ENCODE data around the gene GBP1. TPM values are rescaled to one million over a fixed set of nuclear protein-coding genes. Genes with fewer than 3 reads are reported as not detected.
A peak's percentile ranks its signal among the peaks of the same experiment; 100 is the strongest.

The GBP1 gene
- 100 to 1,000 TPM; 146 to 147 TPM for total RNA-seq

- H3K9me3 Mint-ChIP-seq (ENCODE audit: insufficient read depth): no peaks in the 10 kb centered on the region
- ChIA-PET POLR2A (interaction anchor here (0.7 to 1.9 kb wide), 9 partner anchors 17 to 207 kb away, joined by 3 to 17 read pairs (median 4); partner anchors contain the start of genes GBP2, GBP3, GBP4 and GBP5), CTCF (interaction anchor here (0.7 to 3.8 kb wide), 11 partner anchors 8 to 420 kb away, joined by 3 to 19 read pairs (median 5); partner anchors contain the start of genes GBP3 and GBP4)
- peak within 1 kb of the TSS; percentile 90 for H3K4me3 Mint-ChIP-seq
- DNase-seq: peak; percentile 43
- no peaks in the 10 kb centered on the region for H3K27me3 Mint-ChIP-seq (ENCODE audit: low read depth)
- H3K27ac Mint-ChIP-seq: peak within 1 kb of the TSS; percentile 90
- H3K36me3 Mint-ChIP-seq (ENCODE audit: low read depth): peaks cover 43% of the 10 kb centered on the region
- peak; percentile 82 for ATAC-seq
- peaks cover 55% of the 10 kb centered on the region for H3K4me1 Mint-ChIP-seq (ENCODE audit: low read depth)
These were observed at the start of gene GBP1 for GRCh38 chr1:89065079-89065868. Gene GBP1 (minus strand): TSS chr1:89065208. CDS start chr1:89063234, 1,974 bp downstream.

GRCh38 chr1:89114662-89115061, 49.7 kb upstream of the GBP1 start:
- no peak overlapping the region for H3K4me3 Mint-ChIP-seq
- peaks cover 8% of the 10 kb centered on the region for H3K9me3 Mint-ChIP-seq (ENCODE audit: insufficient read depth)
- CTCF ChIA-PET: no interaction called here
- H3K4me1 Mint-ChIP-seq (ENCODE audit: low read depth): peaks cover 11% of the 10 kb centered on the region
- no peak for DNase-seq
- H3K27ac Mint-ChIP-seq: no peak overlapping the region
- peaks cover 57% of the 10 kb centered on the region for H3K36me3 Mint-ChIP-seq (ENCODE audit: low read depth)
- peak; percentile 28 for ATAC-seq
- H3K27me3 Mint-ChIP-seq (ENCODE audit: low read depth): no peaks in the 10 kb centered on the region
- POLR2A ChIA-PET: interaction anchor here (2.0 kb wide), 1 partner anchor 12 kb away, joined by 13 read pairs; the partner anchor contains the start of gene GBP2

- no peak for ATAC-seq
- POLR2A ChIA-PET: interaction anchor here (0.5 to 1.5 kb wide), 5 partner anchors 11 to 49 kb away, joined by 3 to 4 read pairs (median 3); partner anchors contain the start of gene GBP1
- no peak overlapping the region for H3K27ac Mint-ChIP-seq
These were observed 48.0 kb upstream of the GBP1 start for GRCh38 chr1:89112871-89113613.

GRCh38 chr1:89104687-89105086, 39.7 kb upstream of the GBP1 start:
- Mint-ChIP-seq H3K36me3 (ENCODE audit: low read depth) (peaks cover 76% of the 10 kb centered on the region), H3K27ac (no peak overlapping the region), H3K9me3 (ENCODE audit: insufficient read depth) (peaks cover 9% of the 10 kb centered on the region), H3K4me1 (ENCODE audit: low read depth) (no peaks in the 10 kb centered on the region), H3K27me3 (ENCODE audit: low read depth) (no peaks in the 10 kb centered on the region), H3K4me3 (no peak overlapping the region)
- ATAC-seq (no peak), DNase-seq (no peak)
- ChIA-PET POLR2A (no interaction called here), CTCF (no interaction called here)

More at GRCh38 chr1:89112871-89113613, 48.0 kb upstream of the GBP1 start:
- CTCF ChIA-PET: interaction anchor here (0.9 kb wide), 1 partner anchor 36 kb away, joined by 3 read pairs; no protein-coding TSS in a partner anchor
- peaks cover 11% of the 10 kb centered on the region for H3K4me1 Mint-ChIP-seq (ENCODE audit: low read depth)
- no peak for DNase-seq
- no peak overlapping the region for H3K4me3 Mint-ChIP-seq
- H3K27me3 Mint-ChIP-seq (ENCODE audit: low read depth): no peaks in the 10 kb centered on the region
- H3K9me3 Mint-ChIP-seq (ENCODE audit: insufficient read depth): peaks cover 10% of the 10 kb centered on the region
- H3K36me3 Mint-ChIP-seq (ENCODE audit: low read depth): peaks cover 73% of the 10 kb centered on the region

GRCh38 chr1:89104147-89104546, 39.1 kb upstream of the GBP1 start:
- no peak for ATAC-seq
- no peaks in the 10 kb centered on the region for H3K4me1 Mint-ChIP-seq (ENCODE audit: low read depth)
- peaks cover 71% of the 10 kb centered on the region for H3K36me3 Mint-ChIP-seq (ENCODE audit: low read depth)
- no peak overlapping the region for H3K4me3 Mint-ChIP-seq
- H3K9me3 Mint-ChIP-seq (ENCODE audit: insufficient read depth): peaks cover 9% of the 10 kb centered on the region
- no peak overlapping the region for H3K27ac Mint-ChIP-seq
- ChIA-PET POLR2A (no interaction called here), CTCF (no interaction called here)
- no peaks in the 10 kb centered on the region for H3K27me3 Mint-ChIP-seq (ENCODE audit: low read depth)
- no peak for DNase-seq

GRCh38 chr1:89102021-89102420, 37.0 kb upstream of the GBP1 start:
- Mint-ChIP-seq H3K27me3 (ENCODE audit: low read depth) (no peaks in the 10 kb centered on the region), H3K9me3 (ENCODE audit: insufficient read depth) (peaks cover 11% of the 10 kb centered on the region), H3K36me3 (ENCODE audit: low read depth) (peaks cover 52% of the 10 kb centered on the region), H3K4me3 (no peak overlapping the region), H3K27ac (no peak overlapping the region), H3K4me1 (ENCODE audit: low read depth) (no peaks in the 10 kb centered on the region)
- ChIA-PET CTCF (no interaction called here), POLR2A (no interaction called here)
- no peak for ATAC-seq
- no peak for DNase-seq

GRCh38 chr1:89100412-89100811, 35.4 kb upstream of the GBP1 start:
- ATAC-seq (no peak), DNase-seq (no peak)
- Mint-ChIP-seq H3K27me3 (ENCODE audit: low read depth) (no peaks in the 10 kb centered on the region), H3K36me3 (ENCODE audit: low read depth) (peaks cover 39% of the 10 kb centered on the region), H3K4me3 (no peak overlapping the region), H3K27ac (no peak overlapping the region), H3K4me1 (ENCODE audit: low read depth) (no peaks in the 10 kb centered on the region), H3K9me3 (ENCODE audit: insufficient read depth) (peaks cover 18% of the 10 kb centered on the region)
- ChIA-PET CTCF (interaction anchor here (2.3 kb wide), 1 partner anchor 15 kb away, joined by 8 read pairs; no protein-coding TSS in a partner anchor), POLR2A (interaction anchor here (1.2 kb wide), 1 partner anchor 15 kb away, joined by 3 read pairs; no protein-coding TSS in a partner anchor)

- H3K27ac Mint-ChIP-seq: no peak overlapping the region
- peaks cover 14% of the 10 kb centered on the region for H3K9me3 Mint-ChIP-seq (ENCODE audit: insufficient read depth)
- H3K4me1 Mint-ChIP-seq (ENCODE audit: low read depth): no peaks in the 10 kb centered on the region
- ATAC-seq: no peak
- H3K27me3 Mint-ChIP-seq (ENCODE audit: low read depth): no peaks in the 10 kb centered on the region
- peaks cover 24% of the 10 kb centered on the region for H3K36me3 Mint-ChIP-seq (ENCODE audit: low read depth)
- ChIA-PET POLR2A (no interaction called here), CTCF (interaction anchor here (2.3 kb wide), 1 partner anchor 14 kb away, joined by 8 read pairs; no protein-coding TSS in a partner anchor)
- DNase-seq: no peak
- H3K4me3 Mint-ChIP-seq: no peak overlapping the region
These were observed 33.8 kb upstream of the GBP1 start for GRCh38 chr1:89098857-89099256.

GRCh38 chr1:89095737-89096136, 30.7 kb upstream of the GBP1 start:
- ChIA-PET POLR2A (no interaction called here), CTCF (interaction anchor here (1.7 kb wide), 1 partner anchor 10 kb away, joined by 4 read pairs; no protein-coding TSS in a partner anchor)
- DNase-seq (no peak), ATAC-seq (no peak)
- no peaks in the 10 kb centered on the region for H3K27me3 Mint-ChIP-seq (ENCODE audit: low read depth)
- peaks cover 12% of the 10 kb centered on the region for H3K36me3 Mint-ChIP-seq (ENCODE audit: low read depth)
- H3K27ac Mint-ChIP-seq: no peak overlapping the region
- no peaks in the 10 kb centered on the region for H3K4me1 Mint-ChIP-seq (ENCODE audit: low read depth)
- peaks cover 19% of the 10 kb centered on the region for H3K9me3 Mint-ChIP-seq (ENCODE audit: insufficient read depth)
- H3K4me3 Mint-ChIP-seq: no peak overlapping the region

GRCh38 chr1:89089962-89090361, 25.0 kb upstream of the GBP1 start:
- Mint-ChIP-seq H3K36me3 (ENCODE audit: low read depth) (peaks cover 2% of the 10 kb centered on the region), H3K9me3 (ENCODE audit: insufficient read depth) (peaks cover 7% of the 10 kb centered on the region), H3K4me1 (ENCODE audit: low read depth) (no peaks in the 10 kb centered on the region), H3K27ac (no peak overlapping the region), H3K27me3 (ENCODE audit: low read depth) (no peaks in the 10 kb centered on the region), H3K4me3 (no peak overlapping the region)
- DNase-seq (no peak), ATAC-seq (no peak)
- ChIA-PET POLR2A (no interaction called here), CTCF (interaction anchor here (0.7 kb wide), 1 partner anchor 269 kb away, joined by 5 read pairs; no protein-coding TSS in a partner anchor)

GRCh38 chr1:89088572-89088971, 23.6 kb upstream of the GBP1 start:
- ATAC-seq: no peak
- Mint-ChIP-seq H3K4me1 (ENCODE audit: low read depth) (peaks cover 3% of the 10 kb centered on the region), H3K4me3 (no peak overlapping the region), H3K9me3 (ENCODE audit: insufficient read depth) (peaks cover 2% of the 10 kb centered on the region), H3K36me3 (ENCODE audit: low read depth) (peaks cover 2% of the 10 kb centered on the region), H3K27ac (no peak overlapping the region), H3K27me3 (ENCODE audit: low read depth) (no peaks in the 10 kb centered on the region)
- ChIA-PET POLR2A (no interaction called here), CTCF (no interaction called here)
- DNase-seq: no peak
